AG09319 (cell line): Measurements from ENCODE around the gene MAGEB17.
"Not testable (repeated sequence)": the region's sequence is repeated elsewhere in the genome, so short reads cannot be mapped to it uniquely, and the experiment has no call there.

ENCODE experiments used
- DNase-seq: peaks from one replicate; pipeline ENCODE4 v3.0.0-alpha.2; 2010; ENCODE audit warnings: low read depth; ENCODE audit errors: extremely low read depth
- CTCF ChIP-seq: IDR thresholded peaks from 2 replicates; pipeline ENCODE4 v1.5.1; 2011; ENCODE audit warnings: low read depth, mild to moderate bottlenecking, inconsistent platforms, low read length, moderate library complexity

The MAGEB17 gene

DNA sequence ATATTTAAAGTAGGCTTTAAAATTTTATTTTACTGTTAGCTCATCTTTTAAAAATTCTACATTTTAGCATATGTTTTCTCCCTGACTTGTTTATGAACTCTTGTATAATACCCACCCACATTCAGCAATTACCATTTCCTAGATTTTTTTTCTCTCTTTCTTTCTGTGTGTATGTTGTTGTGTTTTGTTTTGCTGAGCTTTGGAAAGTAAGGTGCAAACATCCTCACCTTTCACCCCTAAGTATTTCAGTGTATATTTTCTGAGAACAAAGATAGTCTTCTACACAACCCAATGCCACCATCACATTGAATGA is 25.1 kb upstream of the MAGEB17 start:
- DNase-seq: no peak
- no peak for TF ChIP-seq CTCF

DNA sequence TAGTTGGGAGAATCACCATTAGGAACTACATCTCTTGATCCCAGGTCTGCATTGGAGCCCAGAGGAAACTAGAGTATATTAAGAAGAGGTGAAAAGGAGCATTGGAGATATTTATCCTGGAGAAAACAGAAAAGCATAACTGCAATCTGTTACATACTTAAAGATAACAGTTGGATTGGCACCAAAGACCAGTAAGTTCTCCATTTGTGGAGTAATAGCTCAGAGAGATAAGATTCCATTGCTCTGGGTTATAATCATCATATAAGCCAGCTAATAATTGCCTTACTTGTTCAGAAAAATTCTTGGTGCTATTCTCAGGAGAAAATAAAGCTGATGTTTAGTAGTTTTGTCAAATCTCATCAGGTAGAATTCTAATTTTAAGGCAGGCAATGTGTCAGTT is 23.3 kb upstream of the MAGEB17 start:
- no peak for DNase-seq
- no peak for TF ChIP-seq CTCF

DNA sequence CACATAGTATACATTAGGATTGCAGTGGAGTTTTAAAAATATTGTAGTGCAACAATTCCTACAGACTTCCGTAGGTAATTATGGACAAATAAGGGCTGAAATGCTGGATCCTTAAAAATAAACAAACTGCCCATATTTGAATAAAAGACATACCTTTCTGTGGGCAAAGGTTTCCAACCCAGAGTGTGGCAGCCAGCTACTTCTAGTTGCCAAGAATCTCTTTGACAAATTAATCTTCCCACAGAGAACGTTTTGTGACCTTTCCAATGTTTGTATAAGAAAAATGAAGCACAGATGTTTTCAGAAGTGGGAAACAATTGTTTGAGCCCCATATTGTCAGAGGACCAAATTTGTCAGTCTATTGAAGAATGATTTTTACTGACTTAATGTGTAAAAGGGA is 22.9 kb upstream of the MAGEB17 start:
- DNase-seq: no peak

DNA sequence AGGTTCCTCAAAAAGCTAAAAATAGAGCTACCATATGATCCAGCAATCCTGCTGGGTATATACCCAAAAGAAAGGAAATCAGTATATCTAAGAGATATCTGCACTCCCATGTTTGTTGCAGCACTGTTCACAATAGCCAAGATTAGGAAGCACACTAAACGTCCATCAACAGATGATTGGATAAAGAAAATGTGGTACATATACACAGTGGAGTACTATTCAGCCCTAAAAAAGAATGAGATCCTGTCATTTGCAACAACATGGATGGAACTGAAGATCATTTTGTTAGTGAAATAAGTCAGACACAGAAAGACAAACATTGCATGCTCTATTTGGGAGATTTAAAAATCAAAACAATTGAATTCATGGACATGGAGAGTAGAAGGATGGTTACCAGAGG is 22.2 kb upstream of the MAGEB17 start:
- not testable (repeated sequence) for DNase-seq

More for the DNA sequence above, 22.9 kb upstream of the MAGEB17 start:
- TF ChIP-seq CTCF: no peak

- DNase-seq: no peak
- TF ChIP-seq CTCF: no peak
Measured at GRCh38 chrX:16145656-16146055, 21.6 kb upstream of the MAGEB17 start.

DNA sequence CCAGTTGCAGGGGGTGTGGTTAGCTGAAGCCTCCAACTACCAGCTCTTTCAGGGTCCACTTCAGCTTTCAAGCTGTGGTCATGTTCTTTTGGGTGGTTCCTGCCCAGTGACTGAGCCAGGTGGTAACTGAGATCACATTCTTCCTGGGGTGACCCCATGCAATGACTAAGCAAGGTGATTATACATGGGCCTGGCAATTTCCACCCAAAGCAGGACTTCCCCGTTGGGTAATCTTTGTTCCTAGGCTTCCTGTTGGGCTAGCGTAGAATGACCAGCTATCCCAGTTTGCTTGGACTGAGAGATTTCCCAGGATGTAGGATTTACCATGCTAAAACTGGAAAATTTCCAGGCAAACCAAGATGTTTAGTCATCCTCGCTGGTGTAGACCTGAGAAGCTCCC is 18.4 kb upstream of the MAGEB17 start:
- no peak for TF ChIP-seq CTCF
- no peak for DNase-seq

DNA sequence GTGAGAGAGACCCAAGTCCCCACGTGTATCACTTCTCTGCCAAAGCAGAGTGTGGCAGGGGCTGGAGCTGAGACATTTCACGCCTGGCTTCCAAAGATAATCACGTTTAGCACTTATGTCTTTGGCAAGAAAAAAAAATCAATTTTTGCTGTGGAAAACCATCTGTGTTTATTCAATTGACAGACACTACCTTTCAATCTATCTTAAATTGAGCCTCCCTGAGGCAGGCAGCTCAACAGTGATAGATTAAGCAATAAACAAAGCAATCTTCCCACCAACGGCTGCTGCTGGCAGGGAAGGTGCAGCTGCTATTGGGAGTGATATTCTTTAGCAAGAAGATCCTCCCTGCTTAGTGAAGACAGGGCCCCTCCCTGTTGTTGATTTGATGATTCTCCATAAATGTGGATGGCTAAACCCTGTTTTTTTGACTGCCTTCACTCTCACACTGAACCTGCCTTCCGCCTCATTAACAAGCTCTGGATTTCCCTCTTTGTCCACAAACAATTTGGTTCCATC is 11.6 kb upstream of the MAGEB17 start:
- DNase-seq: no peak
- no peak for TF ChIP-seq CTCF

DNA sequence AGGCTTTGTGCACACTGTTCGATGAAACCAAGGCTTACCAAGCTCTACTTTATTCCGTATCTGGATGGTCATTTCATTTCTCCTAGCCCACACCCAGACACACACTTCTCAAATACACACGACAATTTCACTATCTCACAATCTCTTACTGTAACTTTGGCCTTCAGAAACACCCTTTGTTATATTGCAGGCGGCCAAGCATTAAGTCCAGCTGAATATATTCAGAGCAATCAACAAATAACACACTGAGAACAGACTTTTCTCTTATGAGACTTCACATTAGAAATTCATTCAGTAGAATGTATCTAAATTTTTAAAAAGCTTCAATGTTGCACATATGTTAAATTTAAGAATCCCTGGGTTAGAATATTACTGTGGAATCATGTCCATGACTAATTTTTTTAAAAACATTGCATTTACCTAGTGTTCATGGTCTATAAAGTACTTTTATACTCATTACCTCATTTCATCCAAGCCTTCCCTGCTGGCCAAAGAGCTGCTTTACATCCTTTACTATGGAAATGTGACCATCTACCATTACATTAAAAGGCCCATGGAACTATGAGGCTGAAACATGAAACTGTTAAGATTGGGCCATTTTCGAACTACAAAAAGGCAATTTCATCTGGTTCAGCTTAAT is 10.5 kb upstream of the MAGEB17 start:
- DNase-seq: no peak
- no peak for TF ChIP-seq CTCF
